PC-3 (cell line): ENCODE data around the gene PRPF6. TPM values are rescaled to one million over a fixed set of nuclear protein-coding genes. Genes with fewer than 3 reads are reported as not detected.

Experiments
- ATAC-seq: fragments of 200-7000 bp; cut with Tn5 transposase; 2 replicates; pipeline ENCODE4 v1.9.1; 2020; ENCODE audit warnings: mild to moderate bottlenecking, moderate library complexity
- BruUV-seq: library from RNA; stranded (reverse); fragments of 400-500 nt; replicated peaks from 2 replicates; lab custom pipeline; 2021; lab: Mats Ljungman, UMichigan
- CTCF ChIA-PET: fragments of 300-600 bp; sonication (Branson Sonifier 250); formaldehyde crosslinking; loops from one replicate; lab custom pipeline; 2022; ENCODE audit warnings: antibody characterized with exemption; lab: Charles Lee
- POLR2A ChIA-PET: fragments of 300-600 bp; sonication (Branson Sonifier 250); formaldehyde crosslinking; loops from one replicate; lab custom pipeline; 2022; ENCODE audit warnings: antibody characterized with exemption; ENCODE audit not compliant: unreplicated experiment; lab: Charles Lee
- DNase-seq: peaks from one replicate; pipeline ENCODE4 v3.0.0-alpha.2; 2015
- H2AFZ ChIP-seq: fragments of 300-600 bp; sonication (generic); 2 replicates; pipeline ENCODE4 v1.6.0; 2016; ENCODE audit warnings: antibody characterized with exemption, low read length
- H3F3A ChIP-seq: fragments of 300-600 bp; sonication (generic); one replicate; pipeline ENCODE4 v1.6.0; 2017; ENCODE audit warnings: antibody characterized with exemption, low read length, control low read depth, mild to moderate bottlenecking; ENCODE audit not compliant: unreplicated experiment
- H3K27ac ChIP-seq: fragments of 300-600 bp; sonication (generic); 2 replicates; pipeline ENCODE4 v1.5.1; 2016; ENCODE audit warnings: mild to moderate bottlenecking, low read length
- H3K27me3 ChIP-seq: fragments of 300-600 bp; sonication (generic); 2 replicates; pipeline ENCODE4 v1.6.1; 2016; ENCODE audit warnings: low read length, mixed read lengths
- H3K36me3 ChIP-seq: fragments of 300-600 bp; sonication (generic); 2 replicates; pipeline ENCODE4 v1.6.1; 2016; ENCODE audit warnings: low read depth, mixed run types, low read length, mixed read lengths
- H3K4me1 ChIP-seq: fragments of 300-600 bp; sonication (generic); 2 replicates; pipeline ENCODE4 v1.5.1; 2016; ENCODE audit warnings: low read length; ENCODE audit not compliant: insufficient read depth
- H3K4me2 ChIP-seq: fragments of 300-600 bp; sonication (generic); 2 replicates; pipeline ENCODE4 v1.6.0; 2016; ENCODE audit warnings: low read length
- H3K4me3 ChIP-seq: fragments of 300-600 bp; sonication (generic); 2 replicates; pipeline ENCODE4 v1.5.1; 2016; ENCODE audit warnings: mild to moderate bottlenecking, low read length, mixed read lengths
- H3K79me2 ChIP-seq: fragments of 300-600 bp; sonication (generic); 2 replicates; pipeline ENCODE4 v1.6.1; 2017; ENCODE audit warnings: low read length, mixed read lengths
- H3K9ac ChIP-seq: fragments of 300-600 bp; sonication (generic); 2 replicates; pipeline ENCODE4 v1.6.0; 2016; ENCODE audit warnings: mild to moderate bottlenecking, low read length
- H3K9me2 ChIP-seq: fragments of 300-600 bp; sonication (generic); replicated peaks from 2 replicates; pipeline ENCODE4 v1.6.1; 2016; ENCODE audit warnings: mixed run types, low read length, mixed read lengths
- H3K9me3 ChIP-seq: fragments of 300-600 bp; sonication (generic); 2 replicates; pipeline ENCODE4 v1.6.1; 2016; ENCODE audit warnings: low read length, mixed read lengths
- H4K20me1 ChIP-seq: fragments of 300-600 bp; sonication (generic); 2 replicates; pipeline ENCODE4 v1.6.1; 2016; ENCODE audit warnings: low read length, mixed read lengths
- EZH2 ChIP-seq: fragments of 300-600 bp; sonication (generic); IDR thresholded peaks from one replicate; pipeline ENCODE4 v1.6.1; 2017; ENCODE audit warnings: antibody characterized with exemption, mild to moderate bottlenecking, low read length; ENCODE audit not compliant: unreplicated experiment
- EZH2phosphoT487 ChIP-seq: fragments of 300-600 bp; sonication (generic); IDR thresholded peaks from 2 replicates; pipeline ENCODE4 v1.6.1; 2018; ENCODE audit warnings: mild to moderate bottlenecking, antibody characterized with exemption, low read length, borderline replicate concordance
- intact Hi-C: fragments of 100-400 bp; cut with micrococcal nuclease; formaldehyde crosslinking; loops from 2 replicates; pipeline ENCODE4 v1.9.0; 2023
- total RNA-seq: library from RNA; depleted of rRNA; stranded (reverse); fragments of >200 nt; gene quantifications from 2 replicates; pipeline ENCODE4 v1.2.3, GENCODE V29; 2014
- TF ChIP-seq, protein P1 (sequence below): fragments of 300-600 bp; sonication (generic); conservative IDR thresholded peaks from 2 replicates; pipeline ENCODE4 v1.5.1; 2017; ENCODE audit warnings: antibody characterized with exemption, low read depth, mild to moderate bottlenecking, low read length

PRPF6 gene
- total RNA-seq, 1 experiment from 2014 or later, result 67.1 TPM

- H3K4me3 ChIP-seq, result no peak overlapping the region
- H4K20me1 ChIP-seq, result no peaks in the 10 kb centered on the region
- H2AFZ ChIP-seq, result no peak overlapping the region
- no peaks in the 10 kb centered on the region for H3K27me3 ChIP-seq
- H3F3A ChIP-seq, result no peaks in the 10 kb centered on the region
- no peaks in the 10 kb centered on the region for H3K4me1 ChIP-seq
- H3K36me3 ChIP-seq, result peaks cover 54% of the 10 kb centered on the region
- no peak overlapping the region for H3K27ac ChIP-seq
- H3K9me3 ChIP-seq, result no peaks in the 10 kb centered on the region
- H3K79me2 ChIP-seq, result no peaks in the 10 kb centered on the region
- H3K9ac ChIP-seq, result no peak overlapping the region
- CTCF ChIA-PET, result no interaction called here
- no peak overlapping the region for H3K4me2 ChIP-seq
- no peaks in the 10 kb centered on the region for H3K9me2 ChIP-seq
- no TSS peak for BruUV-seq
- DNase-seq (no peak), ATAC-seq (no peak)
- POLR2A ChIA-PET, result no interaction called here
- intact Hi-C loops, result no loop called here
- TF ChIP-seq EZH2 (no peak), EZH2phosphoT487 (no peak)
- TF ChIP-seq, protein P1, sequence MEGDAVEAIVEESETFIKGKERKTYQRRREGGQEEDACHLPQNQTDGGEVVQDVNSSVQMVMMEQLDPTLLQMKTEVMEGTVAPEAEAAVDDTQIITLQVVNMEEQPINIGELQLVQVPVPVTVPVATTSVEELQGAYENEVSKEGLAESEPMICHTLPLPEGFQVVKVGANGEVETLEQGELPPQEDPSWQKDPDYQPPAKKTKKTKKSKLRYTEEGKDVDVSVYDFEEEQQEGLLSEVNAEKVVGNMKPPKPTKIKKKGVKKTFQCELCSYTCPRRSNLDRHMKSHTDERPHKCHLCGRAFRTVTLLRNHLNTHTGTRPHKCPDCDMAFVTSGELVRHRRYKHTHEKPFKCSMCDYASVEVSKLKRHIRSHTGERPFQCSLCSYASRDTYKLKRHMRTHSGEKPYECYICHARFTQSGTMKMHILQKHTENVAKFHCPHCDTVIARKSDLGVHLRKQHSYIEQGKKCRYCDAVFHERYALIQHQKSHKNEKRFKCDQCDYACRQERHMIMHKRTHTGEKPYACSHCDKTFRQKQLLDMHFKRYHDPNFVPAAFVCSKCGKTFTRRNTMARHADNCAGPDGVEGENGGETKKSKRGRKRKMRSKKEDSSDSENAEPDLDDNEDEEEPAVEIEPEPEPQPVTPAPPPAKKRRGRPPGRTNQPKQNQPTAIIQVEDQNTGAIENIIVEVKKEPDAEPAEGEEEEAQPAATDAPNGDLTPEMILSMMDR, result no peak
These were observed 44.3 kb downstream of the PRPF6 start for GRCh38 chr20:64025101-64025825.

DNA sequence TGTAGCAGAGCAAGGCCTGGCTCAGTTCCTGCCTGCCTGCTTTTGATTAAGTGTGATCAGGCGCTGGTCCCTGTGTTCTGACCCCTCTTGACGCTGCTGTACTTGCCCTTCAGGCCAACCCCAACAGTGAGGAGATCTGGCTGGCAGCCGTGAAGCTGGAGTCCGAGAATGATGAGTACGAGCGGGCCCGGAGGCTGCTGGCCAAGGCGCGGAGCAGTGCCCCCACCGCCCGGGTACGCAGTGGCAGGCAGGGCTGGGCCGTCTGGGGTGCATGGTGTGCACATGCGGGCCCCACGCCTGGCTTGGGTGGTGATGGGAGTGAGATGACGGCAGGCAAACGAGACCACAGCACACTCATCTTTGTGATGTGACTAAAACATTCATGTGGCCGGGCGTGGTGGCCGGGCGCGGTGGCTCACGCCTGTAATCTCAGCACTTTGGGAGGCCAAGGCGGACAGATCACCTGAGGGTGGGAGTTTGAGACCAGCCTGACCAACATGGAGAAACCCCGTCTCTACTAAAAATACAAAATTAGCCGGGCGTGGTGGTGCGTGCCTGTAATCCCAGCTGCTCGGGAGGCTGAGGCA is 45.0 kb downstream of the PRPF6 start:
- Histone ChIP-seq H3K4me2 (no peak overlapping the region), H3K27me3 (no peaks in the 10 kb centered on the region), H4K20me1 (no peaks in the 10 kb centered on the region), H3K9ac (no peak overlapping the region), H3K36me3 (peaks cover 57% of the 10 kb centered on the region), H3K9me3 (no peaks in the 10 kb centered on the region), H3K4me3 (no peak overlapping the region), H3K9me2 (no peaks in the 10 kb centered on the region), H2AFZ (no peak overlapping the region), H3K79me2 (no peaks in the 10 kb centered on the region), H3K27ac (no peak overlapping the region), H3F3A (no peaks in the 10 kb centered on the region), H3K4me1 (no peaks in the 10 kb centered on the region)
- TF ChIP-seq, protein P1, result no peak
- TF ChIP-seq EZH2phosphoT487 (no peak), EZH2 (no peak)
- CTCF ChIA-PET, result no interaction called here
- no peak for ATAC-seq
- no peak for DNase-seq
- BruUV-seq, result no TSS peak
- POLR2A ChIA-PET, result no interaction called here
- intact Hi-C loops, result no loop called here
